ENCODE data around the gene DENND11. TPM values are rescaled to one million over a fixed set of nuclear protein-coding genes. Genes with fewer than 3 reads are reported as not detected.

The DENND11 gene
- total and polyA plus RNA-seq, 10 of the 15 experiments (the other 5 are each of a cell fraction or from before 2014, with no cell fraction given) = 2.7 to 47.0 (median 26.6) TPM

DNA sequence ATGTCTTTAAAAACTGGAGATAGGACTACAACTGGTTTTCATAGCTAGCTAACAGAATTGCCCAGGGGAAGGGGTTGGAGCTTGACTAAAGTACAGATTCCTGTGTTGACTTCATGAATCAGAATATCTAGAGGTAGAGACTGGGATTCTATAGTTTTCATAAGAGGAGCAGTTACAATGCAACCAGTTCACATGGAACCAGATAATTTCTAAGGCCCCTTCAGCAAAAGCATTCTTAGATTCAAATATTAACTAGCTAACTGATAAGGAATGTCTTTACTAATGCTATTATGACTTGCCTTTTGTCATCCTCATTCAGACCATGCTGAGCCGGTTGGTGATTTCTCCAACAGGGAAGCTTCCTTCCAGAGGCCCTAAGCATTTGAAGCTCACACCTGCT lies 11.9 kb upstream of the DENND11 start:
- DNase-seq (ENCODE audit: low read depth, low spot score) = no peak
- Histone ChIP-seq H3K27ac (ENCODE audit: control insufficient read depth, insufficient read depth) (no peak overlapping the region), H3K36me3 (ENCODE audit: control insufficient read depth in 2 of 2, insufficient read depth in 2 of 2, low read length in 1 of 2) (no peaks in the 10 kb centered on the region), H3K79me2 (ENCODE audit: control insufficient read depth, insufficient read depth, low read length) (no peaks in the 10 kb centered on the region), H3K4me3 (no peak overlapping the region), H2AFZ (ENCODE audit: control insufficient read depth, low read depth, low read length) (no peak overlapping the region), H3K4me1 (ENCODE audit: control insufficient read depth, insufficient read depth, low read length) (no peaks in the 10 kb centered on the region), H3K4me2 (ENCODE audit: control insufficient read depth, insufficient read depth) (no peak overlapping the region), H3K27me3 (replicated peaks in 1 of 2; ENCODE audit: control insufficient read depth in 2 of 2, insufficient read depth in 2 of 2, low read length in 1 of 2) (no peaks in the 10 kb centered on the region; a peak in 1 of 4 replicates), H3K9ac (ENCODE audit: control insufficient read depth, insufficient read depth, low read length) (no peak overlapping the region), H3K9me3 (replicated peaks; ENCODE audit: control insufficient read depth, insufficient read depth, low read length) (no peaks in the 10 kb centered on the region), H4K20me1 (ENCODE audit: control insufficient read depth, insufficient read depth) (no peaks in the 10 kb centered on the region)
- intact Hi-C loops (cut with micrococcal nuclease; ENCODE audit: unreplicated experiment) (no loop called here), in situ Hi-C loops (cut with MboI) (no loop called here)
- RAD21 ChIA-PET (ENCODE audit: unreplicated experiment) = no interaction called here
- CTCF ChIA-PET = interaction anchor here (1.1 to 2.5 kb wide), 4 partner anchors 11 to 60 kb away, joined by 3 to 12 read pairs (median 7); partner anchors contain the start of gene SSBP1
- FAIRE-seq = no peak
- POLR2A ChIA-PET = no interaction called here
- WGBS (ENCODE audit: insufficient coverage, insufficient replicate concordance, low lambda C conversion rate, missing lambda C conversion rate) = 100% methylated on average over 1 of the region's 1 CpG
- SMC1A ChIA-PET (ENCODE audit: uncharacterized antibody, unreplicated experiment) = interaction anchor here (0.9 to 2.2 kb wide), 5 partner anchors 10 to 38 kb away, joined by 3 to 6 read pairs (median 5); partner anchors contain the start of gene SSBP1
- ATAC-seq = no peak
- no TSS peak for BruUV-seq (replicated peaks)
- TF ChIP-seq ESRRA (IDR thresholded peaks at IDR 0.05; ENCODE audit: low read length) (no peak), RFX5 (IDR thresholded peaks at IDR 0.05; ENCODE audit: low read depth, low read length) (no peak), RAD21 (IDR thresholded peaks at IDR 0.05; ENCODE audit: insufficient read depth, low read depth, low read length) (no peak), CBFB (IDR thresholded peaks at IDR 0.05; ENCODE audit: low read depth) (no peak), RELB (IDR thresholded peaks at IDR 0.05; ENCODE audit: low read depth) (no peak), TBL1XR1 (IDR thresholded peaks at IDR 0.05; ENCODE audit: low read depth, low read length) (no peak), CREB1 (IDR thresholded peaks at IDR 0.05; ENCODE audit: low read depth) (no peak), RBBP5 (conservative IDR thresholded peaks at IDR 0.05) (no peak), SMARCA5 (IDR thresholded peaks at IDR 0.05) (no peak), EGR1 (IDR thresholded peaks at IDR 0.05; ENCODE audit: borderline replicate concordance in 1 of 2, low read depth in 2 of 2, low read length in 2 of 2) (no peak), MEF2A (IDR thresholded peaks at IDR 0.05; ENCODE audit: insufficient read depth, low read depth, low read length) (no peak), SMC3 (IDR thresholded peaks at IDR 0.05; ENCODE audit: borderline replicate concordance, low read length) (no peak)
- TF ChIP-seq, protein P1, sequence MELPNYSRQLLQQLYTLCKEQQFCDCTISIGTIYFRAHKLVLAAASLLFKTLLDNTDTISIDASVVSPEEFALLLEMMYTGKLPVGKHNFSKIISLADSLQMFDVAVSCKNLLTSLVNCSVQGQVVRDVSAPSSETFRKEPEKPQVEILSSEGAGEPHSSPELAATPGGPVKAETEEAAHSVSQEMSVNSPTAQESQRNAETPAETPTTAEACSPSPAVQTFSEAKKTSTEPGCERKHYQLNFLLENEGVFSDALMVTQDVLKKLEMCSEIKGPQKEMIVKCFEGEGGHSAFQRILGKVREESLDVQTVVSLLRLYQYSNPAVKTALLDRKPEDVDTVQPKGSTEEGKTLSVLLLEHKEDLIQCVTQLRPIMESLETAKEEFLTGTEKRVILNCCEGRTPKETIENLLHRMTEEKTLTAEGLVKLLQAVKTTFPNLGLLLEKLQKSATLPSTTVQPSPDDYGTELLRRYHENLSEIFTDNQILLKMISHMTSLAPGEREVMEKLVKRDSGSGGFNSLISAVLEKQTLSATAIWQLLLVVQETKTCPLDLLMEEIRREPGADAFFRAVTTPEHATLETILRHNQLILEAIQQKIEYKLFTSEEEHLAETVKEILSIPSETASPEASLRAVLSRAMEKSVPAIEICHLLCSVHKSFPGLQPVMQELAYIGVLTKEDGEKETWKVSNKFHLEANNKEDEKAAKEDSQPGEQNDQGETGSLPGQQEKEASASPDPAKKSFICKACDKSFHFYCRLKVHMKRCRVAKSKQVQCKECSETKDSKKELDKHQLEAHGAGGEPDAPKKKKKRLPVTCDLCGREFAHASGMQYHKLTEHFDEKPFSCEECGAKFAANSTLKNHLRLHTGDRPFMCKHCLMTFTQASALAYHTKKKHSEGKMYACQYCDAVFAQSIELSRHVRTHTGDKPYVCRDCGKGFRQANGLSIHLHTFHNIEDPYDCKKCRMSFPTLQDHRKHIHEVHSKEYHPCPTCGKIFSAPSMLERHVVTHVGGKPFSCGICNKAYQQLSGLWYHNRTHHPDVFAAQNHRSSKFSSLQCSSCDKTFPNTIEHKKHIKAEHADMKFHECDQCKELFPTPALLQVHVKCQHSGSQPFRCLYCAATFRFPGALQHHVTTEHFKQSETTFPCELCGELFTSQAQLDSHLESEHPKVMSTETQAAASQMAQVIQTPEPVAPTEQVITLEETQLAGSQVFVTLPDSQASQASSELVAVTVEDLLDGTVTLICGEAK (IDR thresholded peaks at IDR 0.05; ENCODE audit: borderline replicate concordance) = no peak
- TF ChIP-seq, protein P2, sequence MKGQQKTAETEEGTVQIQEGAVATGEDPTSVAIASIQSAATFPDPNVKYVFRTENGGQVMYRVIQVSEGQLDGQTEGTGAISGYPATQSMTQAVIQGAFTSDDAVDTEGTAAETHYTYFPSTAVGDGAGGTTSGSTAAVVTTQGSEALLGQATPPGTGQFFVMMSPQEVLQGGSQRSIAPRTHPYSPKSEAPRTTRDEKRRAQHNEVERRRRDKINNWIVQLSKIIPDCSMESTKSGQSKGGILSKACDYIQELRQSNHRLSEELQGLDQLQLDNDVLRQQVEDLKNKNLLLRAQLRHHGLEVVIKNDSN (IDR thresholded peaks at IDR 0.05; ENCODE audit: borderline replicate concordance, extremely low read length, insufficient read depth, low read depth, low read length) = no peak
- TF ChIP-seq, protein P3, sequence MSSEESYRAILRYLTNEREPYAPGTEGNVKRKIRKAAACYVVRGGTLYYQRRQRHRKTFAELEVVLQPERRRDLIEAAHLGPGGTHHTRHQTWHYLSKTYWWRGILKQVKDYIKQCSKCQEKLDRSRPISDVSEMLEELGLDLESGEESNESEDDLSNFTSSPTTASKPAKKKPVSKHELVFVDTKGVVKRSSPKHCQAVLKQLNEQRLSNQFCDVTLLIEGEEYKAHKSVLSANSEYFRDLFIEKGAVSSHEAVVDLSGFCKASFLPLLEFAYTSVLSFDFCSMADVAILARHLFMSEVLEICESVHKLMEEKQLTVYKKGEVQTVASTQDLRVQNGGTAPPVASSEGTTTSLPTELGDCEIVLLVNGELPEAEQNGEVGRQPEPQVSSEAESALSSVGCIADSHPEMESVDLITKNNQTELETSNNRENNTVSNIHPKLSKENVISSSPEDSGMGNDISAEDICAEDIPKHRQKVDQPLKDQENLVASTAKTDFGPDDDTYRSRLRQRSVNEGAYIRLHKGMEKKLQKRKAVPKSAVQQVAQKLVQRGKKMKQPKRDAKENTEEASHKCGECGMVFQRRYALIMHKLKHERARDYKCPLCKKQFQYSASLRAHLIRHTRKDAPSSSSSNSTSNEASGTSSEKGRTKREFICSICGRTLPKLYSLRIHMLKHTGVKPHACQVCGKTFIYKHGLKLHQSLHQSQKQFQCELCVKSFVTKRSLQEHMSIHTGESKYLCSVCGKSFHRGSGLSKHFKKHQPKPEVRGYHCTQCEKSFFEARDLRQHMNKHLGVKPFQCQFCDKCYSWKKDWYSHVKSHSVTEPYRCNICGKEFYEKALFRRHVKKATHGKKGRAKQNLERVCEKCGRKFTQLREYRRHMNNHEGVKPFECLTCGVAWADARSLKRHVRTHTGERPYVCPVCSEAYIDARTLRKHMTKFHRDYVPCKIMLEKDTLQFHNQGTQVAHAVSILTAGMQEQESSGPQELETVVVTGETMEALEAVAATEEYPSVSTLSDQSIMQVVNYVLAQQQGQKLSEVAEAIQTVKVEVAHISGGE (CRISPR knock-in tag; IDR thresholded peaks at IDR 0.05) = no peak
